Right lobe of liver (tissue), 6 donors: Measurements from ENCODE around the gene CTIF. TPM values are rescaled to one million over a fixed set of nuclear protein-coding genes. Genes with fewer than 3 reads are reported as not detected.
A peak's percentile ranks its signal among the peaks of the same experiment; 100 is the strongest.

Source experiments
- ATAC-seq, 4 donors: fragments of 200-7000 bp; cut with Tn5 transposase; one replicate each; pipeline ENCODE4 v1.9.1; 2020; ENCODE audit warnings: mild to moderate bottlenecking in 4 of 4, moderate library complexity in 4 of 4
- DNase-seq, 3 donors: peaks; one replicate each; pipeline ENCODE4 v3.0.0-alpha.2; 2020
- H3K27ac ChIP-seq, 3 donors: fragments of 200-600 bp; one replicate each; pipeline ENCODE4 v1.8.0; 2022
- H3K27me3 ChIP-seq, 2 donors: fragments of 200-600 bp; one replicate each; pipeline ENCODE4 v1.8.0; 2022
- H3K36me3 ChIP-seq, 4 donors: fragments of 200-600 bp; sonication (generic) in 1 of 4; one replicate each; pipeline versions ENCODE4 v1.5.1 to v1.8.0; 2017 to 2022; ENCODE audit warnings: control low read depth in 1 of 4
- H3K4me1 ChIP-seq, 4 donors: fragments of 200-600 bp; sonication (generic) in 1 of 4; one replicate each; pipeline versions ENCODE4 v1.5.1 to v1.8.0; 2017 to 2022; ENCODE audit warnings: control low read depth in 1 of 4
- H3K4me3 ChIP-seq, 3 donors: fragments of 200-600 bp; one replicate each; pipeline ENCODE4 v1.8.0; 2022
- H3K9me3 ChIP-seq, 4 donors: fragments of 200-600 bp; sonication (generic) in 1 of 4; one replicate each; pipeline versions ENCODE4 v1.5.1 to v1.8.0; 2017 to 2022; ENCODE audit warnings: control low read depth in 1 of 4
- POLR2A ChIP-seq: fragments of 450-650 bp; IDR thresholded peaks from one replicate; pipeline ENCODE4 v1.6.1; 2017; ENCODE audit warnings: antibody characterized with exemption, mild to moderate bottlenecking
- WGBS: methylation state at CpG from one replicate; pipeline ENCODE4 v1.1.6; 2018; ENCODE audit warnings: low coverage, low lambda C conversion rate; ENCODE audit not compliant: insufficient coverage; ENCODE audit errors: missing lambda C conversion rate; 5-methylcytosine and 5-hydroxymethylcytosine counted together
- intact Hi-C, 2 donors: fragments of 100-400 bp; cut with DNase I; formaldehyde crosslinking; loops; one replicate each; pipeline versions ENCODE4 v1.11.2 to v1.14.1; 2022
- total RNA-seq, 6 experiments: library from RNA; depleted of rRNA in 2 of 6; stranded (reverse); fragments of >200 nt in 2 of 6; fragmentation: NEBNext Ultra II Directional in 3 of 6; extraction: Animal tissue kit (Norgen Biotek cat#: 25700) in 3 of 6; gene quantifications; one replicate each; pipeline versions ENCODE4 v1.1.0 to v1.2.4, GENCODE V29; 2016 to 2023
- TF ChIP-seq, protein P1 (sequence below), 4 donors: fragments of 200-600 bp in 3 of 4; fragments of 450-650 bp in 1 of 4; IDR thresholded peaks; one replicate each; pipeline versions ENCODE4 v1.5.1 to v1.8.0; 2016 to 2022; ENCODE audit warnings: antibody characterized with exemption in 4 of 4, mild to moderate bottlenecking in 2 of 4
- donor health status: DM: no; HTN: yes; CAD: no.
- donor health status: DM: no; HTN: no; CAD: no.
- donor health status: DM: no; HTN: no; CAD: no.
- donor health status: DM: no; HTN: yes; CAD: no.
- donor health status: DM: no; HTN: yes; CAD: no.

Gene CTIF
- total RNA-seq, 6 experiments from 2014 or later: 29.0 to 60.6 (median 43.1) TPM

DNA sequence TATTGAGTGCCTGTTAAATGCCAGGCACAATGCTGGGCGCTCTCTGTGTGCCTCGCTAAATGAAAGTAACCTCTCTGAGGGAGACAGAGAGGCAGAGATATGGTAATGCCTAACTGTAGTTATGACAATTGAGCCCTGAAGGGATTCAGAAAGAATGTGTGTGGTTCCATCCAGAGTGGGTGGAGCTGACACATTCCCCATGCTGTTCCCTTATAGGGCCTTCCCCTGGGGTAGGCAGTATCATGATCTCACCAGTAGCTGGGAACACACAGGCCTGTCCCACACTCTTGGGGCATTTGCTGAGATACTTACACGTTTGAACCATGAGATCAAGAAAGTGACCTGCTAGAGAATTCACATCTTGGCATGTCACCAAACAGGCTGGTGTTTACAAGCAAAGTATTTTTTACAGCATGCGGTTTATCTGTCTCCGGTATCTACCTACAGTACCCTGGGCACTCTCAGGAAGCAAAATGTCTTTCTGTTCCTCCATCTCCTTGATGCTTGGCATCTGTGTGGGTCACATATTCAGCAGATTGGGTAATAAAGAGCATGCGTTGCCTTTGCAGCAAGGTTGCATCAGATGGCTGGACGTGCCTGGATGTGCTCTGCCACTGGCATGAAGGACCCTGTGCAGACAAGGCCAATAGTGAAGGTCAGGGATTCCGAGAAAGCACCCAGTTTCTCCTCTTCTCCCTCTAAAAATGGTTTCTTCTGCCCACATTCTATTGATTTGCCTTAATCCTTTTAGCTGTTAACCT is 9.4 kb downstream of the CTIF start:
- TF ChIP-seq, protein P1, sequence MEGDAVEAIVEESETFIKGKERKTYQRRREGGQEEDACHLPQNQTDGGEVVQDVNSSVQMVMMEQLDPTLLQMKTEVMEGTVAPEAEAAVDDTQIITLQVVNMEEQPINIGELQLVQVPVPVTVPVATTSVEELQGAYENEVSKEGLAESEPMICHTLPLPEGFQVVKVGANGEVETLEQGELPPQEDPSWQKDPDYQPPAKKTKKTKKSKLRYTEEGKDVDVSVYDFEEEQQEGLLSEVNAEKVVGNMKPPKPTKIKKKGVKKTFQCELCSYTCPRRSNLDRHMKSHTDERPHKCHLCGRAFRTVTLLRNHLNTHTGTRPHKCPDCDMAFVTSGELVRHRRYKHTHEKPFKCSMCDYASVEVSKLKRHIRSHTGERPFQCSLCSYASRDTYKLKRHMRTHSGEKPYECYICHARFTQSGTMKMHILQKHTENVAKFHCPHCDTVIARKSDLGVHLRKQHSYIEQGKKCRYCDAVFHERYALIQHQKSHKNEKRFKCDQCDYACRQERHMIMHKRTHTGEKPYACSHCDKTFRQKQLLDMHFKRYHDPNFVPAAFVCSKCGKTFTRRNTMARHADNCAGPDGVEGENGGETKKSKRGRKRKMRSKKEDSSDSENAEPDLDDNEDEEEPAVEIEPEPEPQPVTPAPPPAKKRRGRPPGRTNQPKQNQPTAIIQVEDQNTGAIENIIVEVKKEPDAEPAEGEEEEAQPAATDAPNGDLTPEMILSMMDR (IDR thresholded peaks at IDR 0.05): no peak
- TF ChIP-seq POLR2A: no peak
- intact Hi-C loops: loop anchor here in 1 of 2 donors (10.0 kb wide), 1 partner anchor 117 kb away; no protein-coding TSS in a partner anchor
- no peaks in the 10 kb centered on the region for H3K27me3 ChIP-seq
- WGBS: 57% methylated on average over 5 of the region's 8 CpGs
- peaks cover 0 to 50% (median 21%) of the 10 kb centered on the region in 4 donors for H3K4me1 ChIP-seq
- H3K36me3 ChIP-seq: no peaks in the 10 kb centered on the region
- ATAC-seq (peak; percentile 67 to 82 (median 74)), DNase-seq (peak; percentile 67 to 85 (median 76))
- H3K27ac ChIP-seq: peak overlapping the region in 2 of 3 donors; percentile 61 to 76
- H3K9me3 ChIP-seq: no peaks in the 10 kb centered on the region
- H3K4me3 ChIP-seq: no peak overlapping the region

DNA sequence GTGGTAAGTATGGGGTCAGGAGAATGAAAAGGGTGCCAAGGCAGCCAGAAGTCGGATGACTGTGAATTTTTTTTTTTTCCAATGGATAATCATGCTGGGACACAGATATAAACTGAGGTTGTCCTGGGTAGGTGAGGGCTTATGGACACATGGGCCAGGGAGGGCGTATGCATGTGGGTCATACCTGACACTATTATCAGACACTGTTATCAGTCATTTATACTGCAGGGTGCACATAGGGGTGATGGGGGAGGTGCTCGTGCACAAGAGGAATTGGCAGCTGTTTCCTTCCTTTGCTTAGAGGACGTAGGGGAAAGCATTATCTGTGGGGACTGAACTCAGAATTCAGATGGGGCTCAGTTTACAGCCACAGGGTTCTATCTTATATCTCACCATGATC is 10.1 kb downstream of the CTIF start:
- intact Hi-C loops: loop anchor here in 1 of 2 donors (10.0 kb wide), 1 partner anchor 116 kb away; no protein-coding TSS in a partner anchor

DNA sequence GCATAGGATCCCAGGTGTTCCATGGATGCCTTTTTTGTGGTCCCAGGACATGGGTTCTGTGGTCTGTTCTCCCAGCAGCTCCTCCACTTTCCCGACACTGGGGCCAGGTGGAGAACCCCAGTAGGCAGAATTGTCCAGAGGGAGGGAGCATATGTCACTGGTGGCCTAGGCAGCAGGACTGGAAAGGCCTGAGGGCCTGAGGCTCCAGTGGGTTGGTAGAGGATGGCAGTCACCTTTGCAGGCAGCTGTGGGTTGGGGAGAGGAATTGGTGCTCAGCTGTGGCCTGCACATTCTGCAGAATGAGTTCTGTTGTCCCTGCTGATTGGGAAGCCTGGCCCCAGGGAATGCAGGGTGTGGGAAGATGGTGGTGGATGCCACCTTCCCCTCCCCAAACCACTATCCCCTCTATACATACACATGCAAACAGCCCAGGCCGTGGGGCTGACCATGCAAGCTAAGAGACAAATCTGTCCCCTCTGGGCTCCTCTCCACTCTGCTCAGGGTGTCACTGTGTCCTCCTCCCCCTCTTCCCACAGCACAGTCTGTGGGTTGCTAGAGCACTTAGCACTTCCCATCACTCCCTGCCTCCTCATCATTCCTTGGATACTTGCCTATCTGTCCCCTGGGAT is 11.4 kb downstream of the CTIF start:
- no peak for TF ChIP-seq POLR2A
- TF ChIP-seq, protein P1 (IDR thresholded peaks at IDR 0.05): no peak
- DNase-seq (peak in 1 of 3 donors; percentile 35), ATAC-seq (no peak)
- Histone ChIP-seq H3K4me3 (no peak overlapping the region), H3K27ac (no peak overlapping the region), H3K27me3 (no peaks in the 10 kb centered on the region), H3K4me1 (peaks cover 0 to 62% (median 27%) of the 10 kb centered on the region in 4 donors), H3K9me3 (no peaks in the 10 kb centered on the region), H3K36me3 (no peaks in the 10 kb centered on the region)
- intact Hi-C loops: no loop called here
- WGBS: no CpG with 5 or more reads among the region's 2 CpGs

More for the DNA sequence above, 10.1 kb downstream of the CTIF start:
- Histone ChIP-seq H3K27me3 (no peaks in the 10 kb centered on the region), H3K27ac (peak overlapping the region in 2 of 3 donors; percentile 61 to 76), H3K9me3 (no peaks in the 10 kb centered on the region), H3K4me3 (no peak overlapping the region), H3K36me3 (no peaks in the 10 kb centered on the region), H3K4me1 (peaks cover 0 to 57% (median 24%) of the 10 kb centered on the region in 4 donors)
- ATAC-seq (no peak), DNase-seq (peak in 1 of 3 donors; percentile 24)
- WGBS: 42% methylated on average over 4 of the region's 4 CpGs
- TF ChIP-seq, protein P1 (IDR thresholded peaks at IDR 0.05): no peak
- TF ChIP-seq POLR2A: no peak

DNA sequence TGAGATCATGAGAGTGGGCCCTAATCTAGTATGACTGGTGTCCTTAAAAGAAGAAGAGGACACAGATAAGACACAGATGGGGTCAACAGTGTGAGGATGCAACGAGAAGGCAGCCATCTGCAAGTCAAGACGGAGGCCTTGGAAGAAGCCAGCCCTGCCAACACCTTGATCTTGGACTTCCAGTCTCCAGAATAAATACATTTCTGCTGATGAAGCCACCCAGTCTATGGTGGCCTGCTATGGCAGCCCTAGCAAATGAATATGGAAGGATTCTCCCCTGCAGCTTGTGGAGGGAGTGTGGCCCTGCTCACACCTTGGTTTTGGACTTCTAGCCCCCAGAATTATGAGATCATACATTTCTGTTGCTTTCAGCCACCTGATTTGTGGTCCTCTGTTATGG is 12.3 kb downstream of the CTIF start:
- Histone ChIP-seq H3K36me3 (no peaks in the 10 kb centered on the region), H3K4me3 (no peak overlapping the region), H3K27me3 (no peaks in the 10 kb centered on the region), H3K4me1 (peaks cover 0 to 63% (median 25%) of the 10 kb centered on the region in 4 donors), H3K27ac (peak overlapping the region in 2 of 3 donors; percentile 87 to 95), H3K9me3 (no peaks in the 10 kb centered on the region)
- no peak for ATAC-seq
- no peak for DNase-seq
- no peak for TF ChIP-seq POLR2A
- TF ChIP-seq, protein P1 (IDR thresholded peaks at IDR 0.05): no peak
- 100% methylated on average over 2 of the region's 2 CpGs for WGBS
- intact Hi-C loops: no loop called here
